IPS-11a (cell line): ENCODE data around the gene PXDC1.

ENCODE experiments used
- H3K4me3 ChIP-seq: one replicate; pipeline ENCODE4 v1.5.1; 2013; ENCODE audit warnings: low read depth, low read length, control low read depth

The PXDC1 gene

GRCh38 chr6:3748208-3749066 is 3.1 kb downstream of the PXDC1 start:
- no peak overlapping the region for H3K4me3 ChIP-seq

GRCh38 chr6:3747100-3747737 is 4.3 kb downstream of the PXDC1 start:
- no peak overlapping the region for H3K4me3 ChIP-seq

GRCh38 chr6:3746696-3747095 is 4.8 kb downstream of the PXDC1 start:
- no peak overlapping the region for H3K4me3 ChIP-seq

- no peak overlapping the region for H3K4me3 ChIP-seq
Observed at GRCh38 chr6:3746119-3746691, 5.3 kb downstream of the PXDC1 start.

- no peak overlapping the region for H3K4me3 ChIP-seq
Observed at GRCh38 chr6:3745566-3746118, 5.9 kb downstream of the PXDC1 start.

- no peak overlapping the region for H3K4me3 ChIP-seq
Observed at GRCh38 chr6:3744901-3745470, 6.5 kb downstream of the PXDC1 start.

- no peak overlapping the region for H3K4me3 ChIP-seq
Observed at GRCh38 chr6:3744211-3744900, 7.2 kb downstream of the PXDC1 start.

GRCh38 chr6:3743541-3743940 is 8.0 kb downstream of the PXDC1 start:
- H3K4me3 ChIP-seq, result no peak overlapping the region

GRCh38 chr6:3742426-3743344 is 8.8 kb downstream of the PXDC1 start:
- H3K4me3 ChIP-seq, result no peak overlapping the region

GRCh38 chr6:3742076-3742425 is 9.5 kb downstream of the PXDC1 start:
- H3K4me3 ChIP-seq, result no peak overlapping the region

GRCh38 chr6:3741477-3741871 is 10.0 kb downstream of the PXDC1 start:
- no peak overlapping the region for H3K4me3 ChIP-seq

GRCh38 chr6:3740551-3741476 is 10.7 kb downstream of the PXDC1 start:
- no peak overlapping the region for H3K4me3 ChIP-seq

GRCh38 chr6:3739311-3739897 is 12.1 kb downstream of the PXDC1 start:
- H3K4me3 ChIP-seq, result no peak overlapping the region

GRCh38 chr6:3738381-3739131 is 13.0 kb downstream of the PXDC1 start:
- H3K4me3 ChIP-seq, result no peak overlapping the region

- H3K4me3 ChIP-seq, result no peak overlapping the region
Observed at GRCh38 chr6:3737831-3738210, 13.7 kb downstream of the PXDC1 start.

- no peak overlapping the region for H3K4me3 ChIP-seq
Observed at GRCh38 chr6:3737149-3737830, 14.2 kb downstream of the PXDC1 start.

GRCh38 chr6:3735029-3735605 is 16.4 kb downstream of the PXDC1 start:
- H3K4me3 ChIP-seq, result no peak overlapping the region
